ENCODE measurements around the gene KMT2C. TPM values are rescaled to one million over a fixed set of nuclear protein-coding genes. Genes with fewer than 3 reads are reported as not detected.

The KMT2C gene
- total RNA-seq, 4 donors from 2014 or later, result 59.0 to 73.9 (median 69.5) TPM

DNA sequence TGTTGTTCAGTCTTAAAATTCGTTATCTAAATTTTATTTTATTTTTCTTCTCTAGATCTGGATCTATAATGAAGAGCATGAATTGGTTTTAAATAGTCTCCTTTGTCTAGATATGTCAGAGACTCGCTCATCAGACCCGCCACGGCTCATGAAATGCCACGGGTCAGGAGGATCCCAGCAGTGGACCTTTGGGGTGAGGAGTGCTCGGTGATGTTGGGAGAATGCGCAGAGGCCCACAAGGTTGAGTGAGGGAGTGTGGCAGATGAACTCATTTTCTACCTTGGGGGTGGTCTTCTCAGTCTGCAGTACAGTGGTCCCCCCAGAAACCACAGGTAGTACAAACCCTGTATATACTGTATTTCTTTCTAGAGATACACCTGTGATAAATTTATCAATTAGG is 315.0 kb downstream of the KMT2C start:
- Histone ChIP-seq H3K27ac (replicated peaks in 1 of 4) (no peak overlapping the region), H3K36me3 (peaks cover 53 to 98% (median 82%) of the 10 kb centered on the region in 4 donors), H3K9me3 (peaks cover 0 to 7% (median 2%) of the 10 kb centered on the region in 4 donors), H3K4me1 (no peaks in the 10 kb centered on the region), H3K27me3 (no peaks in the 10 kb centered on the region), H3K4me3 (no peak overlapping the region)
- intact Hi-C loops (cut with DNase I), result no loop called here
- TF ChIP-seq EP300 (IDR thresholded peaks at IDR 0.05), result no peak
- TF ChIP-seq, protein P1, sequence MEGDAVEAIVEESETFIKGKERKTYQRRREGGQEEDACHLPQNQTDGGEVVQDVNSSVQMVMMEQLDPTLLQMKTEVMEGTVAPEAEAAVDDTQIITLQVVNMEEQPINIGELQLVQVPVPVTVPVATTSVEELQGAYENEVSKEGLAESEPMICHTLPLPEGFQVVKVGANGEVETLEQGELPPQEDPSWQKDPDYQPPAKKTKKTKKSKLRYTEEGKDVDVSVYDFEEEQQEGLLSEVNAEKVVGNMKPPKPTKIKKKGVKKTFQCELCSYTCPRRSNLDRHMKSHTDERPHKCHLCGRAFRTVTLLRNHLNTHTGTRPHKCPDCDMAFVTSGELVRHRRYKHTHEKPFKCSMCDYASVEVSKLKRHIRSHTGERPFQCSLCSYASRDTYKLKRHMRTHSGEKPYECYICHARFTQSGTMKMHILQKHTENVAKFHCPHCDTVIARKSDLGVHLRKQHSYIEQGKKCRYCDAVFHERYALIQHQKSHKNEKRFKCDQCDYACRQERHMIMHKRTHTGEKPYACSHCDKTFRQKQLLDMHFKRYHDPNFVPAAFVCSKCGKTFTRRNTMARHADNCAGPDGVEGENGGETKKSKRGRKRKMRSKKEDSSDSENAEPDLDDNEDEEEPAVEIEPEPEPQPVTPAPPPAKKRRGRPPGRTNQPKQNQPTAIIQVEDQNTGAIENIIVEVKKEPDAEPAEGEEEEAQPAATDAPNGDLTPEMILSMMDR (IDR thresholded peaks at IDR 0.05), result no peak
- TF ChIP-seq POLR2A (IDR thresholded peaks at IDR 0.05; ENCODE audit: low read depth), result no peak
- no peak for TF ChIP-seq POLR2AphosphoS5 (IDR thresholded peaks at IDR 0.05)
- DNase-seq (ENCODE audit: extremely low spot score), result peak; percentile 60
- 95% methylated on average over 7 of the region's 7 CpGs for WGBS

GRCh38 chr7:152120210-152120609 is 315.6 kb downstream of the KMT2C start:
- Histone ChIP-seq H3K4me1 (no peaks in the 10 kb centered on the region), H3K27me3 (no peaks in the 10 kb centered on the region), H3K9me3 (peaks cover 0 to 7% (median 2%) of the 10 kb centered on the region in 4 donors), H3K4me3 (no peak overlapping the region), H3K27ac (replicated peaks in 1 of 4) (no peak overlapping the region), H3K36me3 (peaks cover 53 to 95% (median 82%) of the 10 kb centered on the region in 4 donors)
- TF ChIP-seq POLR2AphosphoS5 (IDR thresholded peaks at IDR 0.05), result no peak
- no peak for TF ChIP-seq EP300 (IDR thresholded peaks at IDR 0.05)
- no peak for TF ChIP-seq POLR2A (IDR thresholded peaks at IDR 0.05; ENCODE audit: low read depth)
- TF ChIP-seq, protein P1 (IDR thresholded peaks at IDR 0.05), result no peak
- WGBS, result 95% methylated on average over 6 of the region's 6 CpGs
- peak; percentile 42 for DNase-seq (ENCODE audit: extremely low spot score)
- intact Hi-C loops (cut with DNase I), result no loop called here

DNA sequence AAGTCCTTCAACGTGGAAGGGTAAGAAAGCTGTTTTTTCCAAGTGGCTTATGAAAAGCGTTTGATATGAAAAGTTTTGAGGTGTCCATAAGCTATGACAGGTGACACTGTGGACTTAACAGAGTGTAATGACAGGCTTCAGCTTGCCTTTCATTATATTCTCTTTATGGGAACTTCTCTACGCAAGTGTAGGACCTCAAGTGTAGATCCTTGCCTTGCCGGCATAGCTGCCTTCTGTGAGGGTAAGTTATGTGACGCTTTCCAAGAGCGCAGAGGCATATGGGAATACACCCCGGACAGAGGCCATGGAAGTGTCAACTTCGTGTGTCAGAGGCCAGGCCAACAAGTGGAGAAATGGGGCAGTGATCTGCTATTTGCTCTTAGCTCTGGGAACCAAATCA is 318.4 kb downstream of the KMT2C start:
- H3K4me1 ChIP-seq, result no peaks in the 10 kb centered on the region
- no peak for TF ChIP-seq POLR2A (IDR thresholded peaks at IDR 0.05; ENCODE audit: low read depth)
- no peak for TF ChIP-seq POLR2AphosphoS5 (IDR thresholded peaks at IDR 0.05)
- no peaks in the 10 kb centered on the region for H3K9me3 ChIP-seq
- H3K36me3 ChIP-seq, result peaks cover 65 to 87% (median 75%) of the 10 kb centered on the region in 4 donors
- peak; percentile 66 for DNase-seq (ENCODE audit: extremely low spot score)
- no peaks in the 10 kb centered on the region for H3K27me3 ChIP-seq
- H3K4me3 ChIP-seq, result no peak overlapping the region
- intact Hi-C loops (cut with DNase I), result no loop called here
- 93% methylated on average over 8 of the region's 8 CpGs for WGBS
- H3K27ac ChIP-seq (replicated peaks in 1 of 4), result no peak overlapping the region

DNA sequence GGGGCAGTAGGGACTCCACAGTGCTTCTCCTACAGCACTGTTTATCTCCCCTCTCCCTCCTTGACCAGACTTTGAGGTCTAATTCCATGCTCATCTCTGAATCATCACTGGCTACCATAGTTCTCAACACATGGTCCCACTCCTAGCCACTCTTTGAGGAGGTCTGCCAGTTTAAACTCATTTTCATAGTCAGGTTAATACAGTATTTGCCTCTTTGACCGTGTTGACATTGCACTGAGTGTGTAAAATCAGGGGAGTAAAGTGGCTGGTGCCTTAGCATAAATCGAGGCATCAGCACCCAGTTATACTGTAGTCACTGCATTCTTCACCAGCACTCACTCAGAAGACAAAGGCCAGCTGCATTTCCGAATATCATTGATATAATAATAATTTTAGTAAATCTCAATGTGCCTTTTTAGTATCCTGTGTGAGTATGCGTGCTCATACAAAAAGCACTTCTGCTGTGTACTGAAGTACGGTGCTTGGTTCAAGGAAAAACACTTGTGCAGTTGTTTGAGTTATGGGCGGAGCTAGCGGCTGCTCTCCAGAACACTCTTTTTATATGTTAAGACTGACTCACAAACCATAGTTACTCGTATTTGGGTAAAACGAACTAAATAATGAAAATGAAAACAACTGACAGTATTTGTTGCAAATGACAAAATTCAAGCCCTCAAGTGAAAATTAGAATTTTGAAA is 320.6 kb downstream of the KMT2C start:
- DNase-seq (ENCODE audit: extremely low spot score), result peak; percentile 47
- Histone ChIP-seq H3K4me3 (no peak overlapping the region), H3K9me3 (no peaks in the 10 kb centered on the region), H3K27ac (replicated peaks in 1 of 4) (no peak overlapping the region), H3K36me3 (peaks cover 43 to 83% (median 60%) of the 10 kb centered on the region in 4 donors), H3K27me3 (no peaks in the 10 kb centered on the region), H3K4me1 (no peaks in the 10 kb centered on the region)
- TF ChIP-seq POLR2A (IDR thresholded peaks at IDR 0.05; ENCODE audit: low read depth) (no peak), POLR2AphosphoS5 (IDR thresholded peaks at IDR 0.05) (no peak), EP300 (IDR thresholded peaks at IDR 0.05) (no peak)
- TF ChIP-seq, protein P1 (IDR thresholded peaks at IDR 0.05), result no peak
- intact Hi-C loops (cut with DNase I), result no loop called here
- 96% methylated on average over 9 of the region's 9 CpGs for WGBS

DNA sequence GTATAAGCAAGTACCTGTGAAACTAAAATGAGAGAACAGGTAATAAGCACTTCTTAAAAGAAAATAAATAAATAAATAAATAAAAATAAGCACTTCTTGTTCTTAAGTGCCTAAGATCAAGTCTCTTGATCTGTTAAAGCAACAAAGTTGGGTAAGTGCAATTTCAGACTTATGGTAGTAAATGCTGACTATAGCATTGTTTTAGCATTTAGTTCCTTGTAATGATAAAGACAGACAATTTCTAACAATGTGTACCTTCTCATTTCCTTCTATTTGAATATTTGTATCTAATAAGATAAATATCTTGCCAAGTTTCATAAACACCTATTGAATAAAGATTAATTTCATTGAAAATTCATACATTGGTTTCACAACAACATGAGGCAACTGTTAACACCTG is 323.0 kb downstream of the KMT2C start:
- Histone ChIP-seq H3K4me3 (no peak overlapping the region), H3K36me3 (peaks cover 21 to 81% (median 46%) of the 10 kb centered on the region in 4 donors), H3K4me1 (no peaks in the 10 kb centered on the region), H3K27me3 (no peaks in the 10 kb centered on the region), H3K9me3 (no peaks in the 10 kb centered on the region), H3K27ac (replicated peaks in 1 of 4) (no peak overlapping the region)
- DNase-seq (ENCODE audit: extremely low spot score), result no peak
- TF ChIP-seq POLR2A (IDR thresholded peaks at IDR 0.05; ENCODE audit: low read depth), result no peak
- TF ChIP-seq, protein P1 (IDR thresholded peaks at IDR 0.05), result no peak
- TF ChIP-seq EP300 (IDR thresholded peaks at IDR 0.05), result no peak
- no peak for TF ChIP-seq POLR2AphosphoS5 (IDR thresholded peaks at IDR 0.05)
- intact Hi-C loops (cut with DNase I), result no loop called here

Measured in esophagus muscularis mucosa (tissue), 4 donors.